GM12891 (cell line): ENCODE data around the gene EIPR1.

ENCODE experiments used
- POLR2A ChIP-seq: IDR thresholded peaks from 2 replicates; pipeline ENCODE4 v1.6.1; 2011; ENCODE audit warnings: low read depth, low read length, control low read depth
- SPI1 ChIP-seq: IDR thresholded peaks from 2 replicates; pipeline ENCODE4 v1.6.1; 2011; ENCODE audit warnings: low read depth, low read length, control low read depth
- TAF1 ChIP-seq: IDR thresholded peaks from 2 replicates; pipeline ENCODE4 v1.6.1; 2011; ENCODE audit warnings: low read depth, low read length, control low read depth

GRCh38 chr2:3305431-3305830, 72.2 kb downstream of the EIPR1 start:
- no peak for TF ChIP-seq POLR2A
- no peak for TF ChIP-seq TAF1
- TF ChIP-seq SPI1 = no peak
